DMS53 treated with DMSO at 0.1 percent for 48 hours (cell line): ENCODE data around the gene EID3.

Experiments used
- DNase-seq: peaks from one replicate; lab custom pipeline; 2025; ENCODE audit not compliant: unreplicated experiment; lab: John Stamatoyannopoulos, UW

Gene EID3

GRCh38 chr12:104333692-104334255 lies 30.2 kb downstream of the EID3 start:
- DNase-seq: no peak

- DNase-seq: no peak
Observed at GRCh38 chr12:104334581-104334980, 31.0 kb downstream of the EID3 start.

GRCh38 chr12:104336115-104336514 lies 32.6 kb downstream of the EID3 start:
- no peak for DNase-seq

GRCh38 chr12:104337030-104337558 lies 33.6 kb downstream of the EID3 start:
- no peak for DNase-seq

- no peak for DNase-seq
Observed at GRCh38 chr12:104339663-104340062, 36.1 kb downstream of the EID3 start.

DNA sequence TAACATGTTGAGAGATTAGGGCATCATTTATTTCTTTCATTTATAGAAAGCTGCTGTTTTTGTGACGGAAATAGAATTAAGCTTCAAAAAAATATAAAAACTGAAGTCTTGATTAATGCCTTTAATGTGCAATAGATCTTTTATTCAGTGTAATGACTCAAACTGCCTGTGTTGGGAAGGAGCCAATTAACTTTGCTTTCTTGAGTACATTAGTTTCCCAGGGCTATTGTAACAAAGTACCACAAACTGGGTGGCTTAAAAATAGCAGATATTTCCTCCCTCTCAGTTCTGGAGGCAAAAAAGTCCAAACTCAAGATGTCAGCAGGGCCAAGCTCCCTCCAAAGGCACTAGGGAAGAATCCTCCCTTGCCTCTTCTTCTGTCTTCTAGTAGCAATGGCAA lies 36.6 kb downstream of the EID3 start:
- DNase-seq: no peak

GRCh38 chr12:104340925-104341611 lies 37.5 kb downstream of the EID3 start:
- no peak for DNase-seq

- no peak for DNase-seq
Observed at GRCh38 chr12:104342147-104342546, 38.6 kb downstream of the EID3 start.

DNA sequence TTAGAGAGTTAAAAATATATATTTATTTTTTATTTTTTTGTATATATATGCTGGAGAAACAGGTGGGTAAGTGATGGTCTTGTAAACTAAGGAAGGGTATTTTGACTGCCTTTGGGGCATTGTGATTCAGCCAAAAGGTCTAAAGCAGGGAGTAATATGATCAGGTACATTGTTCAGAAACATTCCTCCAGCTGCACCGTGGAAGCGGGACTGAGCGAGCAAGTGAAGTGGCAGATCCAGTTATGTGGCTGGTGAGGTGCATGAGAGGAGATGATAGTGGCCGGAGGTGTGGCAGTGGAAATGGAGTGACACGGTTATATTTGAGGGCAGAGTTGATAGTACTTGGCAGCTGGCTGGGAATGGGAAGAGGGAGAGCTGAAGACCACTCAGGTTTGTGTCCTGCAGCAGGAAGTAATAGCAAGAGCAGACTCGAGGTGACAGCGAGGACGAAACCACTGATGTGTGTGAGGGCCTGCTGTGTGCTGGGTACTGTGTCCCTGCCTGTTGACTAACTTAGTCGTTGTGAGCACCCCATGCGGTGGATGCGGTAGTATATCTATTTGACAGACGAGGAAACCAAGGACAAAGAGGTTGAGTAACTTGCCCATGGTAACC lies 39.2 kb downstream of the EID3 start:
- DNase-seq: no peak

DNA sequence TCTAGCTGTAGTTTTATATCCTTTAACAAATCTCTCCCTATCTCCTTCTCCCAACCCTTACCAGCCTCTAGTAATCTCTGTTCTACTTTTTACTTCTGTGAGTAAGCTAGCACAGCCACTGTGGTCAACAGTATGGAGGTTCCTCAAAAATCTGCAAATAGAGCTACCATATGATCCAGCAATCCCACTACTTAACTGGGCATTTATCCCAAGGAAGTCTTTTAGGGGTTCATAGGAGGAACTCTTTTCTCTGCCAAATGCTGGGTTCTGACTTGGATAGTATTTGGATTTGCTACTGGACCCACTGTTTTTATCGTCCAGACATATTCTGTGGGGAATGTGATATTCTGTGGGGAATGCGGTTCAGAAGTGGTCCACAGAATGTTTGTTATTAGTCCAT lies 41.1 kb downstream of the EID3 start:
- DNase-seq: no peak

- no peak for DNase-seq
Observed at GRCh38 chr12:104345234-104346066, 41.9 kb downstream of the EID3 start.

- no peak for DNase-seq
Observed at GRCh38 chr12:104347374-104348075, 44.0 kb downstream of the EID3 start.

DNA sequence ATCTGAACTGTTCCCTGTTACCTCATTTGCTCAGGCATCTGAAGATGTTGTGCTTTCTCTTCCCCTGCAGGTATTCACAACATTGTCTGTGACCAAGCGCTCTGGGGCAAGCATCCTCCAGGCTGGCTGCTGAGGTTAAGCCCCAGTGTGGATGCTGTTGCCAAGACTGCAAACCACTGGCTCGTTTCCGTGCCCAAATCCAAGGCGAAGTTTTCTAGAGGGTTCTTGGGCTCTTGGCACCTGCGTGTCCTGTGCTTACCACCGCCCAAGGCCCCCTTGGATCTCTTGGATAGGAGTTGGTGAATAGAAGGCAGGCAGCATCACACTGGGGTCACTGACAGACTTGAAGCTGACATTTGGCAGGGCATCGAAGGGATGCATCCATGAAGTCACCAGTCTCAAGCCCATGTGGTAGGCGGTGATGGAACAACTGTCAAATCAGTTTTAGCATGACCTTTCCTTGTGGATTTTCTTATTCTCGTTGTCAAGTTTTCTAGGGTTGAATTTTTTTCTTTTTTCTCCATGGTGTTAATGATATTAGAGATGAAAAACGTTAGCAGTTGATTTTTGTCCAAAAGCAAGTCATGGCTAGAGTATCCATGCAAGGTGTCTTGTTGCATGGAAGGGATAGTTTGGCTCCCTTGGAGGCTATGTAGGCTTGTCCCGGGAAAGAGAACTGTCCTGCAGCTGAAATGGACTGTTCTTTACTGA lies 44.9 kb downstream of the EID3 start:
- no peak for DNase-seq

DNA sequence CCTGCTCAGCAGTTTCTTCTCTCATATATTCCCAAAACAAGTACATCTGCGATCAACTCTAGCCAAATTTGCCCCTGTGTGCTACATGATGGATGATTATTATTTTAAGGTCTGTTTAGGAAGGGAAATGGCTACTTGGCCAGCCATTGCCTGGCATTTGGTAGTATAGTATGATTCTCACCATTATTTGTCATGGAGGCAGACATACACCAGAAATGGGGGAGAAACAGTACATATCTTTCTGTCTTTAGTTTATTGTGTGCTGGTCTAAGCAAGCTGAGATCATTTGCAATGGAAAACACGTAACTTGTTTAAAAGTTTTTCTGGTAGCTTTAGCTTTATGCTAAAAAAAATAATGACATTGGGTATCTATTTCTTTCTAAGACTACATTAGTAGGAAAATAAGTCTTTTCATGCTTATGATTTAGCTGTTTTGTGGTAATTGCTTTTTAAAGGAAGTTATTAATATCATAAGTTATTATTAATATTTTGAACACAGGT lies 45.5 kb downstream of the EID3 start:
- DNase-seq: no peak

- DNase-seq: no peak
Observed at GRCh38 chr12:104350211-104351056, 46.9 kb downstream of the EID3 start.

DNA sequence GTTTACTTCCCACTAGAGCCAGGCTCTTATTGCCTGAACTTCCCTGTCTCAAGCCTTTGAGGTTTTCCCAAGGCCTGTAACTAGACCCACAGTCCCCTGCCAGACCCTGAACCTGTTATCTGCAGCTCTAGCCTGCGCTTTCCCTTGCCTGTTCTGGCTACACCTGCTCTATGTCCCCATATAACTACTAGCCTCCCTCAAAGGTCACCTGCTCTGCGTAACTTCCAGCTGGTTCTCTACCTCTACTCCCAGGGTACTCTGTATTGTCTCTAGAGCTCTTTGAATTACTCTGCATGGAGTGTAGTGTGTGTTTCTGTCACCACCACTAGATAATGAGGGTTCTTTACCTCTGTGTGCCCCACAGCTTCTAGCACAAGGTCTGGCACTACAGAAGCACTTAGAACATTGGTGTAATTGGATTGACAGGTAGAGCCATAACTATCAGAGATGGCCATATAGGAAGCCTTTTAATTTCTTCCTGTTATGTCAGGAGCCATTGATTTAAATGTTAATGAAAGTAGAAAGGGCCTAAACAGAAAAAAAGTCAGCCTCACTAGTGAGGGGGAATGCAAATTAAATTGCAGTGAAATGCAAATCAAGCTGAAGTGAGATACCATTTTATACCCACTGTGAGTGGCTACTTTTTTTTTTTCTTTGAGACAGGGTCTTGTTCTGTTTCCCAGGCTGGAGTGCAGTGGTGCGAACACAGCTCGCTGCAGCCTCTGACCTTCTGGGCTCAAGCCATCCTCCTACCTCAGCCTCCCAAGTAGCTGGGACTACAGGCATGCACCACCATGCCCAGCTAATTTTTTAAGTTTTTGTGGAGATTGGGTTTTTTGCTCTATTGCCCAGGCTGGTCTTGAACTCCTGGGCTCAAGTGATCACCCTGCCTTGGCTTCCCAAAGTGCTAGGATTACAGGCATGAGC lies 47.8 kb downstream of the EID3 start:
- no peak for DNase-seq

DNA sequence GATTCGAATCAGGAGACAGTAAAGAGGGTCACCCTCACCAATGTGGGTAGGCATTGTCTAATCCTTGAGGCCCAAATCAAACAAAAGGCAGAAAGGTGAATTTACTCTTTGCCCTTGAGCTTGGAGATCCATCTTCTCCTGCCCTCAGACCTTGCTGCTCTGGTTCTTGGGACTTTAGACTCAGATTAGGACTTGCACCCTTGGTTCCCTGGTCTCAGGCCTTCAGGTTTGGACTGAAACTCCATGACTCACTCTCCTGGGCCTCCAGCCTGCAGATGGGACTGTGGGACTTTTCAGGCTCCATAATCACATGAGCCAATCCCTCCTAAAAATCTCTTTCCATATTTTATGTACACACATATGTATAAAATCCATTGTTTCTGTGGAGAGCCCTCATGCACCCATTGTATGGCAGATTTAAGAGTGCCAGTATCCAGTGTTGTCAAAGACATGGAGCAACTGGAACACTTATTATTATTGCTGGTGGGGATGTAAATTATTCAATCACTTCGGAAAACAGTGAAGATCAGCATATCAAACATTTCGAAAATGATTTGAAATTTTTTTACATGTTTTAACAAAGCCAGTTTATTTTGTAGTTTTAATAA lies 48.7 kb downstream of the EID3 start:
- no peak for DNase-seq
